Naive B cell (primary cell): ENCODE results near the gene GBF1. TPM values are rescaled to one million over a fixed set of nuclear protein-coding genes. Genes with fewer than 3 reads are reported as not detected.
A peak's percentile ranks its signal among the peaks of the same experiment; 100 is the strongest.
"Not testable (repeated sequence)": the region's sequence is repeated elsewhere in the genome, so short reads cannot be mapped to it uniquely, and the experiment has no call there.

Experiments used
- ATAC-seq, 2 donors: fragments of 150-1000 bp; cut with Tn5 transposase; 2 replicates each; pipeline ENCODE4 v1.10.0; 2021; ENCODE audit warnings: low read depth in 2 of 2, mild to moderate bottlenecking in 2 of 2, moderate library complexity in 2 of 2
- DNase-seq: peaks from one replicate; pipeline ENCODE4 v3.0.0; 2022
- H3K27ac Mint-ChIP-seq, 6 donors: one replicate each; pipeline ENCODE4 v1.8.0; 2020 to 2022; ENCODE audit warnings: mild to moderate bottlenecking in 6 of 6, mixed read lengths in 6 of 6, moderate library complexity in 5 of 6, inconsistent platforms in 2 of 6
- H3K27me3 Mint-ChIP-seq, 3 donors: one replicate each; pipeline ENCODE4 v1.8.0; 2021 to 2022; ENCODE audit warnings: mixed read lengths in 3 of 3, mild to moderate bottlenecking in 1 of 3
- H3K36me3 Mint-ChIP-seq, 2 donors: one replicate each; pipeline ENCODE4 v1.8.0; 2020 to 2022; ENCODE audit warnings: mixed read lengths in 2 of 2, inconsistent platforms in 1 of 2, mild to moderate bottlenecking in 1 of 2
- H3K4me1 Mint-ChIP-seq, 3 donors: one replicate each; pipeline ENCODE4 v1.8.0; 2020 to 2022; ENCODE audit warnings: mixed read lengths in 3 of 3, inconsistent platforms in 1 of 3, mild to moderate bottlenecking in 1 of 3, moderate library complexity in 1 of 3
- H3K4me3 Mint-ChIP-seq, 8 donors: one replicate each; pipeline ENCODE4 v1.8.0; 2020 to 2022; ENCODE audit warnings: mild to moderate bottlenecking in 8 of 8, mixed read lengths in 8 of 8, moderate library complexity in 8 of 8, inconsistent platforms in 2 of 8
- H3K9me3 Mint-ChIP-seq, 7 donors: one replicate each; pipeline ENCODE4 v1.8.0; 2020 to 2022; ENCODE audit warnings: mixed read lengths in 7 of 7, mild to moderate bottlenecking in 5 of 7, inconsistent platforms in 2 of 7, moderate library complexity in 1 of 7
- polyA plus RNA-seq, 6 donors: library from polyadenylated mRNA; unstranded; fragments of 300-500 nt; fragmentation: Illumina TruSeq; gene quantifications; one replicate each; pipeline ENCODE4 v1.2.3, GENCODE V29; 2021; ENCODE audit warnings: low read depth in 6 of 6

Gene GBF1
- polyA plus RNA-seq, 6 donors from 2014 or later = 3.9 to 14.8 (median 6.2) TPM

DNA sequence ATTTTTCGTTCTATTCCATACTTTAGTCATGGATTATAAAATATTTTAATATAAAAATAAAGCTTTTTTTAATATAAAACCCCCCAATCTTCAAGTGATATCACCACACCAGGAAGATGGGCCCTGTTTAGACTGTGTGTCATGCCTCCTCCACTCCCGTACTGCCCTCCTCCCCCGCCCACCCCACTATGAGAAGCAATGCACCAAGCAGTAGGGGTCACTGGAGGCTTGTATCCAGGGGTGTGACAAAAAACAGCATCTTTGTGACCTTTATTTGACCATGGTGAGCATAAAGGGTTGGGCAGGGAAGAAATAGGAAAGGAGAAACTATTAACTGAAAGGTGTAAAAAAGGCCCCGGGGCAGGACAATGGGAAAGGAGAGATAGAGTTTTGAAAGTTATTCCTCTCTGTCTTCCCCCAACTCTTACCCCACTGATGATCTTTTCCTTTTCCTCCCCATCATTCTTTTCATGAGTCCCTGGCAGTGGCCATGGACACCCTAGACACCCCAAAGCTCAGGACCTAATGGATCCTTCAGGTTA is 7.5 kb upstream of the GBF1 start:
- ATAC-seq = no peak
- Mint-ChIP-seq H3K27ac (no peak overlapping the region), H3K4me1 (peaks cover 13 to 21% (median 19%) of the 10 kb centered on the region in 3 donors), H3K36me3 (peaks cover 0 to 8% of the 10 kb centered on the region in 2 donors), H3K4me3 (no peak overlapping the region), H3K9me3 (peaks cover 0 to 3% (median 0%) of the 10 kb centered on the region in 7 donors), H3K27me3 (peaks cover 41 to 80% (median 69%) of the 10 kb centered on the region in 3 donors)
- no peak for DNase-seq

DNA sequence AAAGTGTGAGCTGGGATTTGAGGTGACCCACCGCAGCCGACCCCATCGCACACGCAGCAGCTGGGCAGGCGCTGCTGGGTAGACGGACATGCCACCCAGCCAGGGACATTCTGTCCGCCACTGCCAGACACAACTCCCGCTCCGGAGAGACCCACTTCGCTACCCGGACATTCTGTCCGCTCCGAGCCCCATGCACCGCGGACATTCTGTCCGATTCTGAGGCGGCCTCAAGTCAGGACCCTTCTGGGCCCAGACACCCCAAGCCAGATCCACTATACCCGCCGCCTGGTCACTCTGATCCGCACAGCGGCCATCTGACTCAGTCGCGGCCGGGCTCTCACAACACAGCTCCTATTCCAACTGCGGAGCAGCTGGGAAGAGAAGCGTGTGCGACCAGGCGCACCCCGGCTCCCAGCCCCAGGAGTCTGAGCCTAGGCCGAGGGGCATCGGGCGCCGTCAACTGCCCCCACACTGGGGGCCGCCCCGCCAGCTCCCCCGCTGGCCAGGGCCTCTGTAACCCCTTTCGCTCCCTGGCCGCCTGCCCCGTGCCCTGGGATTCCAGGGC is 4.8 kb upstream of the GBF1 start:
- Mint-ChIP-seq H3K27ac (no peak overlapping the region), H3K4me1 (peaks cover 24 to 29% (median 29%) of the 10 kb centered on the region in 3 donors), H3K9me3 (peaks cover 0 to 3% (median 0%) of the 10 kb centered on the region in 7 donors), H3K36me3 (peaks cover 0 to 14% of the 10 kb centered on the region in 2 donors), H3K27me3 (peaks cover 47 to 66% (median 55%) of the 10 kb centered on the region in 3 donors), H3K4me3 (peak overlapping the region in 6 of 8 donors; percentile 20 to 90 (median 72))
- no peak for DNase-seq
- no peak for ATAC-seq

DNA sequence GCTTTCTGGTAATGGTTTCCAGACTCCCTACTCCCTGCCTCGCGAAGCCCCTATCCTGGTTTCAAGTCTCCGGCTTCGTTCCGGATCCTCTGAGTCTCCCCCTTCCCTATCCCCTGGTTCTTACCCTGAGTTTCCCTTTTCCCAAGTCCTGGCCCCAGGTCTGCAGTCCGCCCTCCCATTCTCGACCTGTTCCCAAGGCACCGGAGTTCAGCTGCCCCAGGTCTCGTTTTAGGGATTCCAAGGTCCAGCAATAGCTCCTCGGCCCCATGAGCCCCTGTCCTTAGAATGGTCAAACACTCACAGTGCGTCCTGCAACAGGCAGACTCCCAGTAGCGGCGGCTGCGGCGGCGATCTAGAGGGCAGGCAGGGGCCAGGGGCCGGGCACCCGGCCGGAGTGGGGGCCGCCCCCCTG is 4.3 kb upstream of the GBF1 start:
- Mint-ChIP-seq H3K27ac (peak overlapping the region in 1 of 6 donors; percentile 69), H3K27me3 (peaks cover 42 to 61% (median 50%) of the 10 kb centered on the region in 3 donors), H3K36me3 (peaks cover 0 to 14% of the 10 kb centered on the region in 2 donors), H3K4me3 (peak overlapping the region in 7 of 8 donors; percentile 20 to 90 (median 55)), H3K4me1 (peaks cover 27 to 31% (median 29%) of the 10 kb centered on the region in 3 donors), H3K9me3 (peaks cover 0 to 3% (median 0%) of the 10 kb centered on the region in 7 donors)
- ATAC-seq (no peak), DNase-seq (no peak)

DNA sequence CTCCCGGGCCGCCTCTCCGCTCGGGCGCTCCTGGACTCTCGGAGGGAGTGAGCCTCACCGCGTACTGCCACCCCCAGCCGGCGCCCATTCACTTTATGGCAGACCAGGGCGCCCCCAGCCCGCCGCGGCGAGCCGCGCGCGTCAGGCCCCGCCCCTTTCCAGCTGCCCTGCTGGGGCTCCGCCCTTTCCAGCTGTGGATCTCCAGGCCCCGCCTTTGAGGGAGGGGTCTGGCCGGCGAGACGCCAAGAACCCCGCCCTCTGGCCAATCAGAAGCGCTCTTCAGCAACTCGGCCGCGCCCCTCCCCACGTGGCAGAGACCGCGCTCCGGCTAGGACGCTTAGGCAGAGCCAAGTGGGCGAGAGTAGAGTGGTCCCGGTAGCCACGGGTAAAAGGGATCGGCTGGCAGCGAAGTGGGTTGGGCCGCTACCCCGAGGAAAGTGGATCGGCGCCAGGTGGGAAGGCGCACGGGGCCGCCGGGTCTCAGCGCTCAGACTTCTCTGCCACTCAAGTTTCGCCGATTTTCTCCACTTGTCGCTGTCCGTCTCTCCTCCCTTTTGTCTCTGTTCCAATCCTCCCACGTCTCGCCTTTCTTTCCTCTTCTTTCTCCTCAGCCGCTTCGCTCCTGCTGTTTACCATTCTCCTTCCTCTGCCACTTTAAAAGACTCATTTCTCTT is 3.8 kb upstream of the GBF1 start, which contains the start of gene PITX3:
PITX3 (minus strand) TSS at position 69 of the 674 bp plus-strand sequence. CDS start 9,432 bp downstream, outside the sequence.
- peaks cover 0 to 14% of the 10 kb centered on the region in 2 donors for H3K36me3 Mint-ChIP-seq
- H3K27ac Mint-ChIP-seq = peak within 1 kb of the TSS in 4 of 6 donors; percentile 43 to 80 (median 68)
- H3K4me1 Mint-ChIP-seq = peaks cover 32 to 37% (median 35%) of the 10 kb centered on the region in 3 donors
- peak within 1 kb of the TSS; percentile 74 to 92 (median 87) for H3K4me3 Mint-ChIP-seq
- H3K9me3 Mint-ChIP-seq = peaks cover 0 to 3% (median 0%) of the 10 kb centered on the region in 7 donors
- DNase-seq (peak; percentile 78), ATAC-seq (peak; percentile 36)
- peaks cover 41 to 56% (median 45%) of the 10 kb centered on the region in 3 donors for H3K27me3 Mint-ChIP-seq

DNA sequence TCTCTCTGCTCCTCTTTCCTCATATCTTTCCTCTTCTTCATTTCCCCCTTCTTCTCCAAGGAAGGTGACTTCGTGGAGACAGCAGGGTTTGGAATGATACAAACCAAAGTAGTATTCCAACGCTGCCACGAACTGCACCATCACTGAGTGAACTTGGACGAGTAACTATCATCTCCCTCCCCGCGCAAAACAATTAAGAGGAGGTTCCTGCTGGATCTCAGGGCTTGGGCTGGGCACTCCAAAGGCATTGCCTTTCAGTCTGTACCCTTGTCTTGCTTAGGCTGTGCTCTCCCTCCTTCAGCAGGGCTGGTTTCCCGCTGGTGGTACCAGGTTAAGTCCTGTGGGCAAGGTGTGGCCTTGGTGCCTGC is 3.2 kb upstream of the GBF1 start:
- Mint-ChIP-seq H3K4me1 (peaks cover 37 to 42% (median 40%) of the 10 kb centered on the region in 3 donors), H3K36me3 (peaks cover 0 to 14% of the 10 kb centered on the region in 2 donors), H3K4me3 (peak overlapping the region; percentile 74 to 92 (median 87)), H3K27ac (peak overlapping the region in 4 of 6 donors; percentile 43 to 80 (median 64)), H3K9me3 (peaks cover 0 to 3% (median 0%) of the 10 kb centered on the region in 7 donors), H3K27me3 (peaks cover 37 to 51% (median 40%) of the 10 kb centered on the region in 3 donors)
- DNase-seq (no peak), ATAC-seq (no peak)

DNA sequence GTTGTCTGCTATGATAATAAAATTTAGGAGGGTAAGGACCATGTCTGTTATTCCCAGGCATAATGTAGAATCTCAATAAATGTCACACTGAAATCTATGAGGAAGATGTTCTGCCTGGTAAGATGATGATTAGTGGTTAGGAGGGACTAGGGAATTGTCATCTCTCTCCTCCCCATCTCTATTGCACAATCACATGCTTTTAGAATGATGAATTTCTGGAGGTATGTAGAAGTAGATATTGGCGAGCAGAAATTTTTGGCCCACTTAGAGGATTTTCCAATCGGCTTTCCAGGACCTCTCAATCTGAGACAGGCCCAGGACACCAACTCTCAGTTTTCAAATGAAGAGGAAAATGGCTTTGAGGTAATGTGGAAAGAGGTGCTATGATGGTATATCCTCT is 2.0 kb upstream of the GBF1 start:
- H3K27me3 Mint-ChIP-seq = peaks cover 30 to 49% (median 36%) of the 10 kb centered on the region in 3 donors
- peaks cover 0 to 14% of the 10 kb centered on the region in 2 donors for H3K36me3 Mint-ChIP-seq
- peaks cover 48 to 54% (median 52%) of the 10 kb centered on the region in 3 donors for H3K4me1 Mint-ChIP-seq
- H3K4me3 Mint-ChIP-seq = peak overlapping the region in 4 of 8 donors; percentile 14 to 95 (median 30)
- no peak overlapping the region for H3K27ac Mint-ChIP-seq
- peaks cover 0 to 3% (median 0%) of the 10 kb centered on the region in 7 donors for H3K9me3 Mint-ChIP-seq
- DNase-seq (no peak), ATAC-seq (no peak)

DNA sequence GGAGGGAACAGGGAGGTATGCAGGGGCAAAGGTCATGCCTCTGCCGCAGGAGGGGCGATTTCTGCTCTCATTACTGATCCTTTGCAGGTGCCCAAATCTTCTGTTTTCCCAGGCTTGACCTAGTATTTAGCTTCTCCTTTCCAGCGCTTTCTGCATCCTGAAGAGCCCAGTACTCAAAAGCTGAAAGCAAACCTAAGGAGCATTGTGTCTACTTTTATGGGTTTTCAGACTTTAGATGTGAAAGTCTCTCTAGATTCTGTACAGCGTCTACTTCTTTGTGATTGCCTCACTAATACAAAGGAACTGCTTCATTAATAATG is 560 bp downstream of the GBF1 start:
- peak overlapping the region; percentile 89 to 99 (median 98) for H3K4me3 Mint-ChIP-seq

DNA sequence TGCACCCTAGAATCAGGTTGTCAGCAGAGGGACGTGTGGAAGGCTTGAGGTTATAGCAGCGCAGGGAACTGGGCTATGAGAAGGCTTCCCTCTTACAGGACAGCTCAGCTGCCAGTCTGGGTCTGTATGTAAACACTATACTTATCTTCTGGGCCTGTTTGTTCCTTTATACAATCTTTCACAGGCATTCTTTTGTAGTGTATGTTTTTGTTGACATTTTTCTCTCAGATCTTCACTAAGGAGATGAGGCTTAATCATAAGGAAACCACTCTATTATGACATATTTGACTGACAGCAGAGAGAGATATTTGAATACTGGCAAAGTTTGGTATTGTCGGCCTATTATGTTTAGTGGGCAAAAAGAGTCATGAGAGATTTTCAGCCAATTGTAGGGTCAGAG is 929 bp downstream of the GBF1 start:
- H3K4me1 Mint-ChIP-seq = peaks cover 42 to 51% (median 44%) of the 10 kb centered on the region in 3 donors
- peak overlapping the region; percentile 2 to 99 (median 98) for H3K27ac Mint-ChIP-seq
- no peak for ATAC-seq

More for the DNA sequence above, 560 bp downstream of the GBF1 start:
- peaks cover 19 to 29% (median 25%) of the 10 kb centered on the region in 3 donors for H3K27me3 Mint-ChIP-seq
- H3K27ac Mint-ChIP-seq = peak overlapping the region; percentile 94 to 99 (median 98)
- peaks cover 45 to 54% (median 47%) of the 10 kb centered on the region in 3 donors for H3K4me1 Mint-ChIP-seq
- H3K9me3 Mint-ChIP-seq = peaks cover 0 to 3% (median 0%) of the 10 kb centered on the region in 7 donors
- H3K36me3 Mint-ChIP-seq = peaks cover 0 to 14% of the 10 kb centered on the region in 2 donors
- DNase-seq (no peak), ATAC-seq (no peak)

DNA sequence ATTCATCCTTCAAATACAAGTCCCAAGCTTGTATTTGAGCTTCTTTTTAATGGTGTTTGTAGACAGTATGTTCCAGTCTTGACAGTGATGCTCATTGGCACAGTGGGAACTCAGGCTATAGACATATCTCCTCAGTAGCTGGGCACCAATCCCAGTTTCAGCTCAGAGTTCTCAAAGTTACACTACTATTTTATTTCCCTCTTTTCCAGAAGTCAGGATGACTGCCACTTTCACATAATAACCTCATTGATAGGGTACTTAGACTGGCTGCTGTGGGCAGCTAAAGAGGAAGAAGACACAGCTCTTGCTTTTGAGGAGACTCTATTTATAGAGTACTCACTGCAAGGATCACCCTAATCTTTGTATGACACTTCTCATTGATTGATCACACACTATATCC is 2.4 kb downstream of the GBF1 start:
- no peak for ATAC-seq
- Mint-ChIP-seq H3K4me1 (peaks cover 31 to 40% (median 35%) of the 10 kb centered on the region in 3 donors), H3K9me3 (no peaks in the 10 kb centered on the region), H3K27me3 (peaks cover 7 to 11% (median 11%) of the 10 kb centered on the region in 3 donors), H3K4me3 (peak overlapping the region in 6 of 8 donors; percentile 3 to 98 (median 80)), H3K36me3 (peaks cover 0 to 6% of the 10 kb centered on the region in 2 donors), H3K27ac (peak overlapping the region in 3 of 6 donors; percentile 23 to 31 (median 25))
- no peak for DNase-seq

More for the DNA sequence above, 929 bp downstream of the GBF1 start:
- DNase-seq = no peak
- peaks cover 0 to 14% of the 10 kb centered on the region in 2 donors for H3K36me3 Mint-ChIP-seq
- peak overlapping the region; percentile 89 to 99 (median 98) for H3K4me3 Mint-ChIP-seq
- peaks cover 19 to 25% (median 22%) of the 10 kb centered on the region in 3 donors for H3K27me3 Mint-ChIP-seq
- H3K9me3 Mint-ChIP-seq = peaks cover 0 to 3% (median 0%) of the 10 kb centered on the region in 7 donors

DNA sequence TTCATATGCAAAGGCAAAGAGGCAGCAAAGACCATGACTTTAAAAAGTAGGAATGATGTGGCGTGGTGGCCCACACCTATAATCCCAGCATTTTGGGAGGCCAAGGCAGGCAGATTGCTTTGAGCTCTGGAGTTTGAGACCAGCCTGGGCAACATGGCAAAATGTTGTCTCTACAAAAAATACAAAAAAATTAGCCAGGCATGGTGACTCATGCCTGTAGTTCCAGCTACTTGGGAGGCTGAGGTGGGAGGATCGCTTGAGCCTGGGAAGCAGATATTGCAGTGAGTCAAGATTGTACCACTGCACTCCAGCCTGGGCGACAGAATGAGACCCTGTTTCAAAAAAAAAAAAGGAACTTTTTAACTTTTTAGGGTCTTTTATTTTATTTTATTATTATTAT is 7.2 kb downstream of the GBF1 start:
- ATAC-seq, H3K27me3 Mint-ChIP-seq, DNase-seq, H3K36me3 Mint-ChIP-seq, H3K9me3 Mint-ChIP-seq, H3K27ac Mint-ChIP-seq, H3K4me3 Mint-ChIP-seq: not testable (repeated sequence)
- H3K4me1 Mint-ChIP-seq = peaks cover 14 to 41% (median 21%) of the 10 kb centered on the region in 3 donors

DNA sequence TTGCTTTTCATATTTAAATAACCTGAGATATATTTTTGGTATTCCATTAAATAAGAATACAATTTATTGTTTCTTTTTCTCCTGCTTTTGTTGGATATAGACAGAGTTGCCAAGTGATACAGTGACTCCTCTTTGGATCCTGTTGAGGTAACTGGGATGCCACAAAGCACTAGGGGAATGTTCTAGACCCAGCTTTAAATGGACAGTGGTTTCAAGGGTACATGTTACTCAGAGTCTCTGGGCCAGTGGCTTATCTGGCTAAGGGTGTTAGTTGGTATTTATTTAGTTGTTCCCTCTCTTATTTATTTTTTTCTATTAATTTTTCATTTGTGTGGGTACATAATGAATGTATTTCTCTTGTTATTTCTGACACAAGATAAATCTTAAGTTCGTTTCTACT is 9.1 kb downstream of the GBF1 start:
- ATAC-seq (no peak), DNase-seq (no peak)
- Mint-ChIP-seq H3K4me1 (peaks cover 6 to 29% (median 15%) of the 10 kb centered on the region in 3 donors), H3K27ac (no peak overlapping the region), H3K4me3 (no peak overlapping the region), H3K27me3 (no peaks in the 10 kb centered on the region), H3K36me3 (peaks cover 0 to 8% of the 10 kb centered on the region in 2 donors), H3K9me3 (no peaks in the 10 kb centered on the region)

DNA sequence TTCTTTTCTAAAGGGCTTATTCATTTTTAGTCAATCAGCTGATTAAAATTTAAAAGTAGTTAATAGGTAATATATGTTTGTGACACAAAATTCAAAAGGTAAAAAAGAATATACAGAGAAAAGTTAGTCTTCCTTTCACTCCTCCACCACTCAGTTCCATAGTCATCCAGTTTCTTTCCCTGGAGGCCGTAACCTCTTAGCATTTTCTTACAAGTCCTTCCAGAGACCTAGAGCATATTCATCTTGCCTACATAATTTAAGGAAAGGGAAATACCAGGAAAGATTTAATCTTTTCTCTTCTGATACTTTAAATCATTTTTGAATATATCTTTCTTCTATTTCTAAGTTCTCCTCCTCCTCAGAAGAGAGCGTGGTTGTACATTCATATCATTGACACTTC is 10.1 kb downstream of the GBF1 start:
- H3K36me3 Mint-ChIP-seq = peaks cover 0 to 14% of the 10 kb centered on the region in 2 donors
- H3K27me3 Mint-ChIP-seq = no peaks in the 10 kb centered on the region
- peaks cover 6 to 28% (median 15%) of the 10 kb centered on the region in 3 donors for H3K4me1 Mint-ChIP-seq
- ATAC-seq (no peak), DNase-seq (no peak)
- H3K27ac Mint-ChIP-seq = peak overlapping the region in 1 of 6 donors; percentile 72
- no peak overlapping the region for H3K4me3 Mint-ChIP-seq
- no peaks in the 10 kb centered on the region for H3K9me3 Mint-ChIP-seq

DNA sequence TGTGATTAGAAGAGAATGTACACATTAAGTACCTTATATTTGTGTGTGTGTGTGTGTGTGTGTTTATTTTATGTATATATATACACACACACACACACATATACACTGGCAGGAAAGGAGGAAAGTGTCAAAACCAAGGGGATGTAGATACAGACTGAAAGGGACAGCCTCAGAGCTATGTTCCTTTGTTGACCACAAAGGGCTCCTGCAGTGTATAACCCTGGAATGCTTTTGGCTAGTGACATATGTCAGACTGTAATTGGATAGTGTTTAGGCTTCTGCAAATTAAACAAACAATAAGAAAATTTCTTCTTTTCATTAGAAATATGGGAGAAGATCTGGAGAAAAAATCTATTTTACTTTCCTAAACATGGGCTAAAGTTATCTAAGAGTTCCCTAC is 15.9 kb downstream of the GBF1 start:
- no peak for DNase-seq
- Mint-ChIP-seq H3K27ac (no peak overlapping the region), H3K36me3 (peaks cover 5 to 33% of the 10 kb centered on the region in 2 donors), H3K27me3 (no peaks in the 10 kb centered on the region), H3K4me1 (peaks cover 4 to 6% (median 5%) of the 10 kb centered on the region in 3 donors), H3K4me3 (no peak overlapping the region), H3K9me3 (no peaks in the 10 kb centered on the region)
- no peak for ATAC-seq
